Erythroblast (primary cell): ENCODE measurements around the gene FARP1.

Source experiments
- GATA1 ChIP-seq: IDR thresholded peaks from 2 replicates; pipeline ENCODE4 v1.6.1; 2011; ENCODE audit warnings: low read depth, mild to moderate bottlenecking, control low read depth, low read length, moderate library complexity
- POLR2A ChIP-seq: IDR thresholded peaks from 2 replicates; pipeline ENCODE4 v1.6.1; 2011; ENCODE audit warnings: mild to moderate bottlenecking, low read length

GRCh38 chr13:98261165-98261702 lies 118.3 kb downstream of the FARP1 start:
- TF ChIP-seq POLR2A (no peak), GATA1 (no peak)
